Measurements from ENCODE around the gene PSMB11.
A peak's percentile ranks its signal among the peaks of the same experiment; 100 is the strongest.

PSMB11 gene

GRCh38 chr14:23043754-23044153 is 1.7 kb downstream of the PSMB11 start:
- no peak for DNase-seq

DNA sequence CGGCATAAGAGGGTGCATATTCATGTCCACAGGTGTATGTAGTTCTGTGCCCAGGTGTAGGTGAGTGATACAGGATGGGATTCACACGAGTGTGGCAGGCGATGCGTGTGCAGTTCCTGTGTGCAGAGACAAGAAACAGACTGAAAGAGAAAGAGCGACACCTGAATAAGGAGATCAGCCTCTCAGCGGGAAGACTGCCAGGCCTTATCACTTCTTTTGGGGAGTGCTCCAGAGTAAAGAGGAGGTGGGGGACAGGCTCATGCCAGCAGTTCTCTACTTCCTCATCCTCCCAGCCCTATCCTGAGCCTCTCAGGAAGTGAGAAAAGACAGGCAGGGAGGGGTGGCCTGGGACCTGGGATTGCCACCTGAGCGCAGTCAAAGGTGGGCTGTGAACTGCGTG is 2.8 kb downstream of the PSMB11 start:
- DNase-seq: peak in 2 of 4 experiments; percentile 31

DNA sequence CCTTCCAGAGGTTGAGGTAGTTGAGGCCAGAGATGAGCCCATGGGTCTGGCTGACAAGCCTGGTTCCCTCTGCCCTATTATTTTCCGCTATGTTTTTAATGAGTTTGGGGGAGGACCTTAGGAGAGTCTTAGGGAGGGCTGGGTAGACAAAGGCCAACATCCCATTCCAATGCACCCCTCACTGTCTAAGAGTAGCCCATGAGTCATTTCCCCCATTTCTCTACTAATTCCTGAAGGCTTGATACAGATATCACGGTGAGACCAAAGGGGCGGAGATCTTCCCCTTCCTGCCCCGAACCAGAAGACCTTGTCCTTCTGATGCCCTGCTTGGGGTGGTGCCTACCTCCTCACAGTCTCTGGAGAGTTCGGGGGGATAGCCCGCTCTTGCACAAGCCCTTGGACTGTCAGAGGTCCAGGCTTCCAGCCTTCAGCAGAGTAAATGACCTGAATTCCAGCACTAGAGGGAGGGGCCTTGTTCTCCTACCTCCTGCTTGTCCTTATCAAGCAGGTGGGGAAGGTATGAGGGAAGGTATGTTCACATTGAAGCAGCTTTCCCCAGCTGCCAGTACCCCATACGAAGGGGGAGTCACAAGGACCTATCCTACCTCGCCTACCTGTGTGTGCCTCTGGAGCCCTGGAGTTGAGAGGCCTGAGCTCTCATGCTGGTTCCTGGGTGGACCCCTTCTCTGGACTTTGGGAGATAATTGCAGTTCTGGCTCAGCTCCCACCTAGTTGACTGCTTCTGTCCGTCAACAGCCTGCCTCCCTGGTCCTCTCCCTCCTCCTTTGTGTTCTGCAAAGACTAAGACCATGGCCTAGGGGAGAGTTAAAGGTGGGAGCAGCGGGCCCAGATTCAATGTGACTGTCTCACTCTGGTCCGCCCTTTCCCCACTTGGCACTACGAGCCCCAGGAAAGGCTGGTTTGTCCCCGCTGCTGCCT is 3.7 kb downstream of the PSMB11 start:
- no peak for DNase-seq

DNA sequence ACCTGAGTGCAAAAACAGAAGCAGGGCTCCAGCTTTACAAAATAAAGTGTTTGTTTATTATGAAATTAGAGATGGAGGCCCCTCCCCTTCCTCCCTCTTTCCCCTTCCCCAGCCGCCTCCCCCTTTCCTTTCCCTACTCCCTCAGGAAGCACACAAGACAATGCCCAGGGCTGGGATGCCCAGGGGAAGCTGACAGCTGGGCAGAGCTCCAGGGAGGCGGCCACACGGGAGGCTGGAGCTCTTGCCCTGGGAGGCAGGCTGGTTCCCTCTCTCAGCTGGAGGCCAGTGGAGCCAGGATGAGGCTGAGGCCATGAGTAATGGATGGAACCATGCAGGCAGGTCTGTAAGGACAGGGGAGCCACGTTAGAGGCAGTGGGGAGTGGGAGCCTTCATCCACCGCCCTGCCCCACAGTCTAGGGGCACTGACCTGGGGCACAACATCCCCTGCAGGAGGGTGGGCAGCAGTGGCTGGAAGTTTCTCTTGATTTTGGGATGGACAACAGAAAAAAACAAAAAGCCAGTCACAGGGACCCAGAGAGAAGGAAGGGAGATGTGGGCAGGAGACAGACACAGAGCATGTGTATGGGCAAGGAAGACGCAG is 5.1 kb downstream of the PSMB11 start:
- DNase-seq: no peak

DNA sequence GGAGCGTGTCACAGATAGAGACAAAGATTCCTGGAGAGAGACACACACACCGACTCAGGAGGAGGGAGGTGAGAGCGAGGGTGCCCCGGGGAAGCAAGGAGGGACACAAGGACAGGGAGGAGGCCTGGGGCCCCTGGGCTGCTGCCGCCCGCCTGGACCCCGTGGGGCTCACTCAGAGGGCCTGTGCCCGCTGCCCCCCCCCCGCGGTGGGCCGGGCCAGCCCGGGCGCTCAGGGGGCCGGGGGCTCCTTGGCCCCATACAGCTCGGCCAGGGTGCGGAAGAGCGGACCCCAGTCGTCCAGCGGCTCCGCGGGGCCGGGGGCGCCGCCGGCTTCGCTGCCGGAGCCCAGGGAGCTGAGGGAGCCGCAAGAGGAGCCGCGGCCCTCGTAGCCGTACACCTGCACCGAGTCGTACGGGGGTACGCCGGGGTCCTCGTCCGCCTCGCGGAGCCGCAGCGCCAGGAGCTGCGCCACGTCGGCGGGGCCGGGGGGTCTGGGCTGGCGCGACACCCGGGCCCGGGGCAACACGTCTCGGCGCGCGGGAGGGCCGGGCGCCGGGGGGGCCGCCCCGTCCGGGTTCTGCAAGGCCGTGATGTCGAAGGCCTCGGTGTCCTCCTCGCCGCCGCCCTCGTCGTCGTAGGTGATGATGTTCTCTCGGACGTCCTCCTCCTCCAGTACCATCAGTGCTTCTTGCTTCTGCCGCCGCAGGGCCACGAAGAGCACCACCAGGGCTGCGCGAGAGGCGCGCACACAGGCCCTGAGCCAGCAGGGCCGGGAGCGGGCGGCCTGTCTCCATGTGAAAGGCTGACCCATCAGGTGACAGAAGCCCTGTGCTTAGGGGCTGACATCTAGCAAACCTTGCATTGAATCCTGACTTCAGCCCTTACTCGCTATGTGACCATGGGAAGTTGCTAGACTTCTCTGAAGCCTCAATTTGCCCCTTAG is 6.0 kb downstream of the PSMB11 start:
- DNase-seq: no peak

- DNase-seq: no peak
These were observed 7.0 kb downstream of the PSMB11 start for GRCh38 chr14:23049011-23049410.

DNA sequence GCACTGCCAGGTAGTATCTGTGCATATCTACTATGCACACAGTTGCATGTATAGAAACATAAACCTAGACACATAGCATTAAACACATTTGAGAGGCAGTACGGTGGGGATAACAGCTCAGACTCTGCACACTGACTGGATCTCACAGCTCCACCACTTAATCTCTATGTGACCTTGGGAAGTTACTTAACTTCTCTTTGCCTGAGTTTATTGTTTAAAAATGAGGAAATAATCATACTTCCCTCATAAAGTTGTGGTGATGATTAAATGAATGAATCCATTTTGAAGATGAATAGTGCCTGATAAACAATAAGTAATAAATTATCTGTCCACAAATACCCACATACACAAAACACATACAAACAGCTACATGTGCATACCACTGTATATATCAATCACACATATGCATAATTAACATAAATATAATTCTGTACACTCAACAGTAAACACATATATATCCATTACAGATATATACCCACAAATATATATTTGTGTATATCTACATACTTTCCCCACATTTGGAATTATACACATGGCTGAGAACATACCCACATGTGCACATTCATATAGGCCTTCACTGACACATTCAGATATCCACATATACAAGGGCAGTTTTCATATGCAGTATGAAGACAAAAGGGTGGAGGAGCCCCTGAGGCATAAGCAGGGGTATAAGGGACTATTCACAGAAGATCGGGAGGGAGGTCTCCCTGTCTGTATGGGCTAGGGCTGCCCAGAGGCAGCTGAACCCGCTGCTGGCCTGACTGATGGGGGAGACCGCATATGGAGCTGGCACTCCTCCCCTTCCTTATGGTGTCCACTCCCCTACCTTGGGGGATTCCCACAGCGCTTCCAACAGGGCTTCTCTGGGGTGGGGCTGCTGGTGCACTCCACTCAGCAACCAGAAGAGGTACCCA is 9.4 kb downstream of the PSMB11 start:
- peak in 2 of 4 experiments; percentile 53 to 61 for DNase-seq

DNA sequence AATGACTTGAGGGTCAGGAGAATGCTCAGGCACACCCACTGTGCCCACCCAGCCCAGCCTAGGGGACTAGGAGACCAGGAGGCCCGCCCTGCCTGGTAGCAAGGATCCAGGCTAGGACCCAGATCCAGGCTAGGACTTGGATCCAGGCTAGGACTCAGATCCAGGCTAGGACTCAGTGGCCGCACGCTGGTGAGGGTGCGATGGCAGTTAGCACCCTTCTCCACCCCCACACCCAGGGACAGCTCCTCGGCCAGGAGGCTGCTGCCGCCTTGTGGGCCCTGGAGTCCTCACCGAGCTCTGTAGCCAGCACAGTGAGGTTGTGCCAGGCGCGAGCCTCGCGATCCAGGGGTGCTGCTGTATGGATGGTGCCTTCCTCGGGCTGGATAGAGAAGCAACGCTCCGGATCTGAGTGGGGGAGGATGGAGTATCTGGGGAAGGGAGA is 10.2 kb downstream of the PSMB11 start:
- DNase-seq: no peak

- no peak for DNase-seq
These were observed 10.7 kb downstream of the PSMB11 start for GRCh38 chr14:23052671-23053070.

- DNase-seq: no peak
These were observed 11.4 kb downstream of the PSMB11 start for GRCh38 chr14:23053426-23053825.

- DNase-seq: peak in 3 of 4 experiments; percentile 12 to 61 (median 33)
These were observed 12.2 kb downstream of the PSMB11 start for GRCh38 chr14:23054000-23054811.

- no peak for DNase-seq
These were observed 13.1 kb downstream of the PSMB11 start for GRCh38 chr14:23055147-23055550.

- DNase-seq: no peak
These were observed 13.7 kb downstream of the PSMB11 start for GRCh38 chr14:23055621-23056144.

GRCh38 chr14:23056145-23056955 is 14.3 kb downstream of the PSMB11 start:
- DNase-seq: peak; percentile 80 to 88 (median 84)

GRCh38 chr14:23056956-23057756 is 15.1 kb downstream of the PSMB11 start, which contains the start of gene CDH24:
CDH24 (minus strand) TSS chr14:23057520; CDS start chr14:23055733, 1,787 bp downstream.
- peak; percentile 48 to 79 (median 60) for DNase-seq

- peak; percentile 77 to 89 (median 82) for DNase-seq
These were observed 16.0 kb downstream of the PSMB11 start for GRCh38 chr14:23057757-23058653.
